ENCODE results near the gene MRGPRE.

DNA sequence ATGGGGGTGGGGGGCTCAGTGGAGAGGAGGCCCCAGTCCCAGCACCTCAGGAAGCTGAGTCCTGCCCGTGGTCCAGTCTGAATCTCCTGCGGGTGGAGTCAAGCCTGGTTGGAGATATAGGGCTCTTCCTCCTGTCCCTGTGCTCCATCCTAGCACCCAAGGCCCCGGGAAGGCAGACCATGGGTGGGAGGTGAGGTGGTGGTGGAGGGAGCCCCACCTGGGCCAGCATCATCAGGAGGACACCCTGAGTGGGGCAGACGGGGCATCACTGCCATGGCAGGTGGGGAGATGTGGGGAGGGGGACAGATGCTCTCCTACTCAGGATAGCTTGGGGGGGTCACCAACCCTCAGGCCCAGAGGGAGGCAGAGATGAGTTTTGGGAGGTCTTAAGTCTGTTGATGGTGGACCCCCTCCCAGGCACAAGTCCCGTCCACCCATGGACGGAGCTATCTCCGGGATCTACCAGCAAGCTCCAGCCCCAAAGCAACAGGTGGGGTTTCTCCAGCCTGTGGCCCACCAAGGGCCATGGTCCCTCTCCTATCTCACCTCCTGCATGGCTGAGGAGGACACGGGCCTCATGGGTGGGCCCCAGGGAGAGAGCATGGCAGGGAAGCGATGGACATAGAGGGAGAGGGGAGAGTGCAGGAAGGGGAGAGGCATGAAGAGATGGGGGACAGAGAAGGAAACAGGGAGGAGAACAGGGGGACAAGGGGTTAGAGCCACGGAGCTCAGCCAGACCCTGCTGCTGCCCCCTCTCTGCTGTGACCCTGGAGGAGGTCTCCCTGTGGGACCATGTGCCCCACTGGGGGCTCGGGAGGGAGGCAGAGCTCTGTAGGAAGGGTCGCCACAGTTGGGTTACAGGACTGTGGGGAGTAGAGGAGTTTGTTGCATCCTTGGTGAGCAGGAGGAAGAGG lies 1.3 kb downstream of the MRGPRE start:
- TF ChIP-seq EP300 (IDR thresholded peaks at IDR 0.05) (no peak), POLR2AphosphoS5 (IDR thresholded peaks at IDR 0.05) (no peak), POLR2A (IDR thresholded peaks at IDR 0.05) (no peak)
- TF ChIP-seq, protein P1, sequence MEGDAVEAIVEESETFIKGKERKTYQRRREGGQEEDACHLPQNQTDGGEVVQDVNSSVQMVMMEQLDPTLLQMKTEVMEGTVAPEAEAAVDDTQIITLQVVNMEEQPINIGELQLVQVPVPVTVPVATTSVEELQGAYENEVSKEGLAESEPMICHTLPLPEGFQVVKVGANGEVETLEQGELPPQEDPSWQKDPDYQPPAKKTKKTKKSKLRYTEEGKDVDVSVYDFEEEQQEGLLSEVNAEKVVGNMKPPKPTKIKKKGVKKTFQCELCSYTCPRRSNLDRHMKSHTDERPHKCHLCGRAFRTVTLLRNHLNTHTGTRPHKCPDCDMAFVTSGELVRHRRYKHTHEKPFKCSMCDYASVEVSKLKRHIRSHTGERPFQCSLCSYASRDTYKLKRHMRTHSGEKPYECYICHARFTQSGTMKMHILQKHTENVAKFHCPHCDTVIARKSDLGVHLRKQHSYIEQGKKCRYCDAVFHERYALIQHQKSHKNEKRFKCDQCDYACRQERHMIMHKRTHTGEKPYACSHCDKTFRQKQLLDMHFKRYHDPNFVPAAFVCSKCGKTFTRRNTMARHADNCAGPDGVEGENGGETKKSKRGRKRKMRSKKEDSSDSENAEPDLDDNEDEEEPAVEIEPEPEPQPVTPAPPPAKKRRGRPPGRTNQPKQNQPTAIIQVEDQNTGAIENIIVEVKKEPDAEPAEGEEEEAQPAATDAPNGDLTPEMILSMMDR (IDR thresholded peaks at IDR 0.05) = no peak

Measured in upper lobe of left lung (tissue), 4 donors.